Measurements from ENCODE around the gene HRH1. TPM values are rescaled to one million over a fixed set of nuclear protein-coding genes. Genes with fewer than 3 reads are reported as not detected.
A peak's percentile ranks its signal among the peaks of the same experiment; 100 is the strongest.

The HRH1 gene
- polyA plus RNA-seq, 1 donor (not counting 4 experiments of a cell fraction or from before 2014, with no cell fraction given) = 13.9 TPM

DNA sequence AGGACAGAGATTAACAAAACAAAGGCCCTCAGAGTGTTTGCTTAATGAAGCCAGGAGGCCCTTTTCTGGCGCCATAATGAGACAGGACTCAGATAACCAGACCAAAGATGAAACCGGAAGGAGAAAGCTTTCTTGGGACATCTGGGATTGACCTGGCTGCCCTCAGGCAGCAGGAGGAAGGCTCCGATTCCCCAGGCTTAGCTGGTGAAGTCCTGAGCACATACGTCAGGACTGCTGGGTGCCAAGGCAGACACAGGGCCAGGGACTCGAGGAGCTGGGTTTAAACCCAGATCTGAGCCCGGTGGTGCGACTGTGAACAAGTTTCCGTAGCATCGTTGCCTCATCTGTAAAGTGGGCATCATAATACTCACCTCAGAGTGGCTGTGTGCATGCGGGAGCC, 36.7 kb upstream of the HRH1 start:
- TF ChIP-seq, protein P1, sequence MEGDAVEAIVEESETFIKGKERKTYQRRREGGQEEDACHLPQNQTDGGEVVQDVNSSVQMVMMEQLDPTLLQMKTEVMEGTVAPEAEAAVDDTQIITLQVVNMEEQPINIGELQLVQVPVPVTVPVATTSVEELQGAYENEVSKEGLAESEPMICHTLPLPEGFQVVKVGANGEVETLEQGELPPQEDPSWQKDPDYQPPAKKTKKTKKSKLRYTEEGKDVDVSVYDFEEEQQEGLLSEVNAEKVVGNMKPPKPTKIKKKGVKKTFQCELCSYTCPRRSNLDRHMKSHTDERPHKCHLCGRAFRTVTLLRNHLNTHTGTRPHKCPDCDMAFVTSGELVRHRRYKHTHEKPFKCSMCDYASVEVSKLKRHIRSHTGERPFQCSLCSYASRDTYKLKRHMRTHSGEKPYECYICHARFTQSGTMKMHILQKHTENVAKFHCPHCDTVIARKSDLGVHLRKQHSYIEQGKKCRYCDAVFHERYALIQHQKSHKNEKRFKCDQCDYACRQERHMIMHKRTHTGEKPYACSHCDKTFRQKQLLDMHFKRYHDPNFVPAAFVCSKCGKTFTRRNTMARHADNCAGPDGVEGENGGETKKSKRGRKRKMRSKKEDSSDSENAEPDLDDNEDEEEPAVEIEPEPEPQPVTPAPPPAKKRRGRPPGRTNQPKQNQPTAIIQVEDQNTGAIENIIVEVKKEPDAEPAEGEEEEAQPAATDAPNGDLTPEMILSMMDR (optimal IDR thresholded peaks at IDR 0.05 in 1 of 3, IDR thresholded peaks at IDR 0.05 in 1 of 3, conservative IDR thresholded peaks at IDR 0.05 in 1 of 3; ENCODE audit: extremely low read depth in 1 of 3, insufficient read depth in 2 of 3, low read length in 3 of 3) = no peak
- TF ChIP-seq EZH2 (IDR thresholded peaks at IDR 0.05; ENCODE audit: low read length) = no peak
- Histone ChIP-seq H3K9me3 (ENCODE audit: control insufficient read depth, low read depth, low read length) (no peaks in the 10 kb centered on the region), H3K4me2 (ENCODE audit: control insufficient read depth, extremely low read depth, insufficient read depth, low read depth, low read length) (no peak overlapping the region), H3K27ac (ENCODE audit: control insufficient read depth, insufficient read depth, low read length) (no peak overlapping the region), H3K36me3 (ENCODE audit: control insufficient read depth in 2 of 2, extremely low read depth in 1 of 2, insufficient read depth in 2 of 2, low read length in 2 of 2) (no peaks in the 10 kb centered on the region), H2AFZ (ENCODE audit: control insufficient read depth, low read length) (no peak overlapping the region), H4K20me1 (ENCODE audit: control insufficient read depth, extremely low read depth, insufficient read depth, low read length) (no peaks in the 10 kb centered on the region), H3K9me1 (ENCODE audit: control insufficient read depth, extremely low read depth, insufficient read depth, low read length) (no peaks in the 10 kb centered on the region), H3K4me1 (ENCODE audit: control insufficient read depth, extremely low read depth, insufficient read depth, low read length) (no peaks in the 10 kb centered on the region), H3K79me2 (ENCODE audit: control insufficient read depth, insufficient read depth, low read length) (no peaks in the 10 kb centered on the region), H3K4me3 (ENCODE audit: control insufficient read depth in 2 of 3, extremely low read depth in 1 of 3, insufficient read depth in 2 of 3, low read depth in 1 of 3, low read length in 3 of 3) (no peak overlapping the region), H3K9ac (ENCODE audit: control insufficient read depth, extremely low read depth, insufficient read depth, low read length) (no peak overlapping the region), H3K27me3 (ENCODE audit: control insufficient read depth, extremely low read depth, insufficient read depth, low read length) (no peaks in the 10 kb centered on the region)
- FAIRE-seq (no peak), DNase-seq (ENCODE audit: low read depth, low spot score) (no peak)
- dilution Hi-C loops (cut with MboI; ENCODE audit: extremely low pct_ligation_motif_present, low sequenced_read_pairs) = no loop called here

DNA sequence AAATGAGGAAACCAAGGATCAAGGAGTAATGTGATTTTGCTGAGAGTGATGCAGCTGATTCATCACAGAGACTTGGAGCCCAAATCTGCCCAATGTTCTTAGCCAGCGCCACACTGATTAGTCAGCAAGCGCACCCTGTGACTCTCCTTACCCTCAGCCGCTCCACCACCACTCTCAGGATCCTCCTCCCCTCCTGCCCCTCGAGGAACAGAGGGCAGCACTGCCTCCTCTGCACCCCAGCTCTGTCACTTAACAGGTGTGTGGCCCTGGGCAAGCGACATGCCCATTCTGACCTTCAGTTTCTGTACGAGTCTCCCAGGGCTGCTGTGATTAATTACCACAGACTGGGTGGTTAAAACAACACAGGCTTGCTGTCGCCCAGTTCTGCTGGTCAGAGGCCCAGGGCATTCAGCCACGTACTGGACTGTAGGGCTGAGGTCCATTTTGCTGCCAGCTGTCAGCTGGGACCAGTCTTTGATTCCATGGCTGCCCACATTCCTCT, 36.1 kb upstream of the HRH1 start:
- peak; percentile 73 for FAIRE-seq

More for the DNA sequence above, 36.1 kb upstream of the HRH1 start:
- TF ChIP-seq EZH2 (IDR thresholded peaks at IDR 0.05; ENCODE audit: low read length) = no peak
- TF ChIP-seq, protein P1 (optimal IDR thresholded peaks at IDR 0.05 in 1 of 3, IDR thresholded peaks at IDR 0.05 in 1 of 3, conservative IDR thresholded peaks at IDR 0.05 in 1 of 3; ENCODE audit: extremely low read depth in 1 of 3, insufficient read depth in 2 of 3, low read length in 3 of 3) = no peak
- H3K9me1 ChIP-seq (ENCODE audit: control insufficient read depth, extremely low read depth, insufficient read depth, low read length) = no peaks in the 10 kb centered on the region
- H4K20me1 ChIP-seq (ENCODE audit: control insufficient read depth, extremely low read depth, insufficient read depth, low read length) = no peaks in the 10 kb centered on the region
- no peaks in the 10 kb centered on the region for H3K9me3 ChIP-seq (ENCODE audit: control insufficient read depth, low read depth, low read length)
- no peaks in the 10 kb centered on the region for H3K4me1 ChIP-seq (ENCODE audit: control insufficient read depth, extremely low read depth, insufficient read depth, low read length)
- H3K27ac ChIP-seq (ENCODE audit: control insufficient read depth, insufficient read depth, low read length) = no peak overlapping the region
- no peak overlapping the region for H2AFZ ChIP-seq (ENCODE audit: control insufficient read depth, low read length)
- no peak overlapping the region for H3K4me2 ChIP-seq (ENCODE audit: control insufficient read depth, extremely low read depth, insufficient read depth, low read depth, low read length)
- no peak overlapping the region for H3K9ac ChIP-seq (ENCODE audit: control insufficient read depth, extremely low read depth, insufficient read depth, low read length)
- no peaks in the 10 kb centered on the region for H3K79me2 ChIP-seq (ENCODE audit: control insufficient read depth, insufficient read depth, low read length)
- H3K36me3 ChIP-seq (ENCODE audit: control insufficient read depth in 2 of 2, extremely low read depth in 1 of 2, insufficient read depth in 2 of 2, low read length in 2 of 2) = no peaks in the 10 kb centered on the region
- no peak overlapping the region for H3K4me3 ChIP-seq (ENCODE audit: control insufficient read depth in 2 of 3, extremely low read depth in 1 of 3, insufficient read depth in 2 of 3, low read depth in 1 of 3, low read length in 3 of 3)
- dilution Hi-C loops (cut with MboI; ENCODE audit: extremely low pct_ligation_motif_present, low sequenced_read_pairs) = no loop called here
- H3K27me3 ChIP-seq (ENCODE audit: control insufficient read depth, extremely low read depth, insufficient read depth, low read length) = no peaks in the 10 kb centered on the region
- DNase-seq (ENCODE audit: low read depth, low spot score) = no peak

All from keratinocyte (primary cell).